GM19324 (cell line): ENCODE data around the gene HLA-DPA1.
A peak's percentile ranks its signal among the peaks of the same experiment; 100 is the strongest.
"Not testable (repeated sequence)": the region's sequence is repeated elsewhere in the genome, so short reads cannot be mapped to it uniquely, and the experiment has no call there.

Source experiments
- ATAC-seq: cut with Tn5 transposase; IDR thresholded peaks from one replicate; pipeline ENCODE4 v1.9.1; 2021; ENCODE audit warnings: mild to moderate bottlenecking, moderate library complexity; ENCODE audit not compliant: unreplicated experiment, low FRiP score

Gene HLA-DPA1

DNA sequence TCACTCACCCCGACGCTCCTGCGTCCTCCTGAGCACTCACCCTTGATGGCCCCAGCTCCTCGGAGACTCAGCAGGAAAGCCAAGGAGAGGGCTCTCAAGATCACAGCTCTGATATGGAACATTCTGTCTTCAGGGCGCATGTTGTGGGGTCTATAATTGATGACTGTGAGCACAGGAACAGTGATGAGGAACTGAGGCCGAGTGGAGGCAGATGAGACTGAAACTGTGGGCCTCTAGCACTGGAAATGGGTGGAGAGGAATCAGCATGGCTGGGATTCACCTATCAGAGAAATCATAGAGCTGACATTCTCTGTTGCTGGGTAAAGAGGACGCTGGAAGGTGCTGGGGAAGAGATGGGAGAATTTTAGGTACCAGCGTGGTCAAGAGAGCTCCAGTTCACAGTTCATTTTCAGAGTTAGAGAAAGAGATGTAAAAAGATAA, at the start of gene HLA-DPA1:
TSS of gene HLA-DPA1 (minus strand) at position 219 of the 441 bp plus-strand sequence.
- ATAC-seq = peak; percentile 56

DNA sequence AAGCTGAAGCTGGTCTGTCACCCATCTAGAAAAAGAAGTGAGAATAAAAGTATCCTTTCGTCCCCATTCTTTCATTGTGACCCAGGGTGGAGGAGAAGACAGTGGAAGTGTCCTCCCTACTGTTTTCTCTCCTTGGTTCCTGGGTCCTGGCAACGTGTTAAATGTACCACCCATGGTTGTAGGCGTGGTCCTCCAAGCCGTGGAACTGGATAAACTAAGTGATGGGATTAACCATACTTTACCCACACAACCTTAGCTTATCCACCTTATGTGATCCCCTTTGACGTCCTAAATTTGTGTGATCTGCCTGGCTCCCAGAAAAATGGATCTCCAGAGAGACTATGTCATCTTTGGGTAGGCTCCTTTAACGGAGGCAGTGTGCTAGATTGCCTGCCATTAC, 49.7 kb upstream of the HLA-DPA1 start:
- ATAC-seq = no peak

DNA sequence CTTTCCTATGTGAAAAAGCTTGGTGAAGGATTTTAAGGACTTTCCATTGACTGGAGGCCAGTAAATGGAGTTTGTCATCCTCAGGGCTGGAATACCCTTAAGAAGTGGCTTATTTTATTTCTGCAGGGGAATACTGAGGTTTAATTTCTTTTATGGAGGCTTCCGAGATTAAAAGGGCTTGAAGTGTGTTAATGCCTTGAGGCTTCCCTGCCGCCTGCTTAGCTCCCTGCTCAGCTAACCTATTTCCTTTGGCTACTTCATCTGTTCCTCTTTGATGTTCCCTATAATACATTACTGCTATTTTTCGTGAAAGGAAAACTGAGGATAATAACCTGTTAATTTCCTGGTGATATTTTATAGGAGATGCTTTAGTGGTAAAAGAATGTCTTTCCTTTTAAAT, 46.6 kb upstream of the HLA-DPA1 start:
- ATAC-seq = no peak

DNA sequence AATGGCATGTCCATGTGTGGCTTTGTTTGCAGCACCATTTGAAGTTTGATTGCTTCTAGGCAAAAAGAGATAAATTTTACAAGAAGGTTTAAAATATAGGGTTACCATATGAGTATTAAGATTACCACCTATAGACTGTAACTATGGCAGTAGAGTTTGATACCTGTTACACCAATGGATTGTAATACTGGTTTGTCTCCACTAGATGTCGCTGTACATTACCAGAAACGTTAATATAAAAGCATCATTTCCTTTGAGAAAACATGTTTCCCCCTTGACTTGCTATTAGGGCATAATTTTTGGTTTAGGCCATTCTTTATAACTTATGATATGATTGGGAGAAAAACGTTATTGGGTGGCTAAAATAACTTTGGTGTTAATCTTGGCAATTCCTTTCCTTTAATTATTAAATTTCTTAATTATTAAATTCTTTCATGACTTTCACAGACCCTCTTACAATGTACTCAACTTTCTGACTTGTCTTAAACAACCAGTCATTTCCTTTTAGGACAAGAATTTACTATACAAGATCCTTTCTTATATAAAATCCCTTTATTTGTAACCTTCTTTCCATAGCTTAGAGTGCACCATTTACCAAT, 45.2 kb upstream of the HLA-DPA1 start:
- ATAC-seq = no peak

DNA sequence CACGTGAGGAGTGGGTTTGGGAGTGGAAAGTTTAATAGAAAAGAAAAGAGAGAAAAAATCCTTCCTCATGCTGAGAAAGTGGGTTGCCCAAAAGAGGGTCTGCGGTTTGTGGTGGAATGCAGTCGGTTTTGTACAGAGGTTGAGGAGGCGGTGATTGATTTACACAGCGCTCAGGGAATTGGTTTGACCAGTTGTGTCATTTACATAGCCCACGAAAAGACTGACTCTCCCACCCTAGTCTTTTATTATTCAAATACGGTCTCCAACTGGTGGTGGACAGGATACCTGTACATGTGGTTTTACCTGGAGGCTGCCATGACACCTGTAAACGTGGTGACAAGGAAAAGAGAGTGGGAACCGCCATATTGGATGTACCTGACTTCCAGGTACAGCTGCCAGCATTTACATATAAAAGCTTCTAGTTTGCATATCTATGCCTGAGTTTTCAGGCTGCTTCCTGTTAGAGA, 44.4 kb upstream of the HLA-DPA1 start:
- no peak for ATAC-seq

DNA sequence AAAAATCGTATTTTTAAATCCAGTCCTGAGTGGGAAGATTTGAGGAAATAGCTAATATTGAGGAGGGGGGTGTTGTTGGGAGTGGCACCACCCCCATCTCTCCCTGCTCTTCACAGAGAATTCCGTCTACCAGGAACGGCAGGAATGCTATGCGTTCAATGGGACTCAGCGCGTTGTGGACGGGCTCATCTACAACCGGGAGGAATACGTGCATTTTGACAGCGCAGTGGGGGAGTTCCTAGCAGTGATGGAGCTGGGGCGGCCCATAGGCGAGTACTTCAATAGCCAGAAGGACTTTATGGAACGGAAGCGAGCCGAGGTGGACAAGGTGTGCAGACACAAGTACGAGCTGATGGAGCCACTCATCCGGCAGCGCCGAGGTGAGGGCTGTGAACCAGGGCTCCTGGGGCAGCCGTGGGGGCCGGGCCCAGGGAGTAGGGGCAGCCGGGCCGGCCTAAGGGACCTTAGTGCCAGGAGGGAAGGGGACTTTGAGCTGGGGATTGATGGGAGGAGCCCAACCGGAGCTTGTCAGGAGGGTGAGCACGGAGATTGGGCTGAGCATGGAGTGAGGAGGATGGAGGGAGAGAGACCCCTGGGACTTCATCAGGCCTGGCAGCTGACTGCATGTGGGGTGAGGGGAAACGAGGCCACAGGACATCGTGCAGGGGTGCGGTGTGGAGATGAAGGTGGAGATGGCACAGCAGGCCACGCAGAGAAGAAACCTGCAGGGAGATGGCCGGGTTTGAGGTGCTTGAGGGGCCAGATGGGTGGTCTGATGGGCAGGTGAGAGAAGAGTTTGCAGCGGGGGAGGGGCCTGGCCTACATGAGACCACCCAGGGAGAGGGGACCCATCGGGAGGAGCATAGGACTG, 43.6 kb upstream of the HLA-DPA1 start:
- ATAC-seq = no peak

DNA sequence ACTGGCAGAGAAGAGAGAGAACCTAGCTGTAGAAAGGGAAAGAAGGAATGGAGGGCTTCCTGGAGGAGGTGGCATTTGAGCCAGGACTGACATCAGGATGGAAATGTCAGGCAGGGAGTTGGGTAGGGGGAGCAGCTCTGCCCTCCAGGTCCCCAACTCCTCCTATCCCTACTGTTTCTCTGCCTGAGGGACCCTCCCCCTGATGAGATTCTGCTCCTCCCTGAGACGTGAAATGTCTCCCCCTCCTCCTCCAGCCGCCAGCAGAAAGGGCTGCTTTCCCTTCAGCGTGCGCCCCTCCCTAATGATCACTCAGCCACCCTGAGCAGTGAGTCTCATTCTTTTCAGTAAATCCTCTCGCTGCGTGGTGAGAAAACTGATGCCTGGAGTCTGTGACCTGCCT, 43.0 kb upstream of the HLA-DPA1 start:
- ATAC-seq = no peak

DNA sequence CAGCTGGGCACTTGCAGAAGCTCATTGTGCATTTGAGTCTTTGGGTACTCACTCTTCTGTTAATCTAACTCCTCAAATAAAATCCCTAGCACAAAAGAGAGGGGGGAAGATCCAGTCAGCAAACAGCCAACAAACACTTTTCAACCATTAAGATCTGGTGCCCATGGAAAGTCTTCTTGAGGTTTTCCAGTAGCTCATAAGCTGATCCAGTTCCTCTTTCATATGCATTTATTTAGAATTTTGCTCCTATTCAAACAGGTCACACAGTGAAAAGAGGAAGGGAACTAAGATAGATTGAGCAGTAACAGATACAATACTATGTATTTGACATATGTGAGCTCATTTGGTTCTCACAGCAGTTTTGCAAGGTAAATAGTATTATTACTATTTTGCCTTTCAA, 41.0 kb upstream of the HLA-DPA1 start:
- ATAC-seq = no peak

DNA sequence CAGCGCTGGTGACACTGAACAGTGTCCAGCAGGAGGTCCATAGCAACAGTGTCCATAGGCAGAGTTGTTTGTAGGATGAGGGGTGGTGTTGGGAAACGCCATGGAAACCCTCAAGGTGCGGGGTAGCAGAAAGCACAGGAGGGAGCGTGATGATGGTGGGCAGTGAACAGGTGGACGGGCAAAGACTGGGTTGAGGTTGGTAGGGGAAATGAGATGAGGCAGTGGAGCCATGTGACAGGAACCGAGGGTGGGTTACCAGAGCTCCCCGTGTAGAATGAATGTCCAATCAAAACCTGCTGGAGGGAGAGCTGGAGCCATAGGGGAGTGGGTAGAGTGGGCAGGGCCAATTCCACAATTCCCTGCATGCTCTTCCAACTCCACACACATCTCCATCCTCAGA, 40.3 kb upstream of the HLA-DPA1 start:
- ATAC-seq = no peak

DNA sequence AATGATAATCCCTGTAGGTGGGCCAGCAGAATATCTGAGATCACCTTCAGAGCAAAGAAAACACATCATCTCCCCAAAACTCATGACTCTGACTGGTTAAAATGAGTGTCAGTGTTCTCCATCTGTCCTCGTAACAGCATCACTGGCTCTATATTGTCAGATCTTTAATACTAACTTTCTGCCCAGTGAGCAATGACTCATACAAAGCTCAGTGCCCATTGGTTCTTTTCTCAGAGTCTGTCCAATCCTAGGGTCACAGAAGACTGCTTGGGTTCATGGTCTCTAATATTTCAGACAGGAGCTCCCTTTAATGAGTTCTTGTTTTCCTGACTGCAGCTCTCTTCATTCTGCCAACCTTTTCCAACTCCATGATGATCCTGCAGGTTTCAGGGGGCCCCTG, 38.7 kb upstream of the HLA-DPA1 start:
- peak; percentile 59 for ATAC-seq

DNA sequence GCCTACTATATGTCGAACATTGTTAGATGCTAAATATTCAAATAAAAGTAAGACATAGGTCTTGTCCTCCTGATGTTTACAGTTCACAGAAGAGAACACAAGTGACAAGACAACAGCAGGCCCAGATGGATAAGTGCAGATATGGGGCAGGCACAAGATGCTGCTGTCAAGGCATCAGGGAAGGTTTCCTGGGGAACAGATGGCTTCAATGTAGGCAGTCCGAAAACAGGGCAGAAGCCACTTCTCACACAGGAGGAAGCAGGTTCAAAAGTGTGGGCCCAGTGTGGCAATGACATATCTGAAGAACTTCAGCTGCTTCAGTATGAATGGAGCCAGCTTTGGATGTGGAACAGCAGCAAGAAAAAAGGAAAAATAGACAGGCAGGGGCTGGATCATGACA, 34.9 kb upstream of the HLA-DPA1 start:
- no peak for ATAC-seq

DNA sequence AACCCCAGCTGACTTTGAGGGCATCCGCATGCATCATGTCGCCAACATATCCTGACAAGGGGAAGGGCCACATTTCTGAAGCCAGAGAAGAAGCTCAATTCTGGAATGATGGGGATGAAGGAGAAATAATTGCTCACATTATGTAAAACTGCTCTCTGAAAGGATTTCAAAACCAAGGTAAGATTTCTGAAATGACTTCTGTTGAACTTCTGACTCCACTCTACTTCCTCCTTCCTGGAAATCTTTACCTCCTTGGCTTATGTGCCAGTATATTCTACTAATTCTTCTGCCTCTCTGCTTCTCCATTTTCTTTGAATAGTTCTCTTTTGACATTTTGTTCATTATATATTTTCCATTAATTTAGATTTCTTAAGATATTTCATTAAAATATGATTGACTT, 34.2 kb upstream of the HLA-DPA1 start:
- ATAC-seq = no peak

DNA sequence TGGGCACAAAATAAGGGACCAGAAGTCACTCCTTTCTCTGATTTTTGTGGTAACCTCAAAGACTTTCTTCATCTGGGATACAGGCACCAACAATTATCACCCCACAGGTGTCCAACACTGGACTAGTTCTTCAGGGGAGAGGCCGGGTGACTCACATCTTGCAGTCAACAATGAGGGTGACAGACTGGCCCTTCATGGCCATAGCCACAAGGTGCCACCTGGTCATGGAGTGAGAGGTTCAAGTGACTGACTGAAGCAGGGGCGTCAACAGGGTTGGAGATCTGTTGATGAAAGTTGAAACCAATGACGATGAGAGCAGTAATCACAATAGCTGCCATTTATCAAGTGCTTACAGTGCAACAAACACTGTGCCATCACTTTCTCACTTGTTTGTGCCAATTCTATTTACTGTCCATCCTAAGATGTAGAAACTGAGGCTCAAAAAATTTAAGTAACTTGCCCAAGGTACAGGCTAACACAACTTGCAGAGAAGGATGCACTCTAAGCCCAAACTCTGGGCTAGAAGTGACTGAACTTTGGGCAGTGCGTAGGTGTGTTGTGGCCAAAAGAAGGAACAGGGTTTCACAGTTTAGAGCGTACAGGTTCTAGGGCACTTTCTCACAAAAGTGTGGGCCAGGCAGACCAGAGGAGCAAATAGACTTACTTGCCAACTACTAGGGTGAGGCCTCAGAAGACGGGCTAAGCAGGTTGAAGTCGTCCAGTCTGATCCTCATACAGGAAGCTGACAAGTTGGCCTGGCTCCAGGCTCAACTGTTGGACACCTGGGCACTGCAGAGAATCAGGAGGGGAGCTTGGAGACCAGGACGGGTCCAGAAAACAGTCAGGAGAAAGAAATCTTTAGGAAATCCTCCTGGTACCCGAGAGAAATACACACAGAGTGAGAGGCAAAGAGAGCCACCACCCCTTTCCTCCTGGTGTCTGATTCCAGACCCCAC, 32.7 kb upstream of the HLA-DPA1 start:
- ATAC-seq = no peak

DNA sequence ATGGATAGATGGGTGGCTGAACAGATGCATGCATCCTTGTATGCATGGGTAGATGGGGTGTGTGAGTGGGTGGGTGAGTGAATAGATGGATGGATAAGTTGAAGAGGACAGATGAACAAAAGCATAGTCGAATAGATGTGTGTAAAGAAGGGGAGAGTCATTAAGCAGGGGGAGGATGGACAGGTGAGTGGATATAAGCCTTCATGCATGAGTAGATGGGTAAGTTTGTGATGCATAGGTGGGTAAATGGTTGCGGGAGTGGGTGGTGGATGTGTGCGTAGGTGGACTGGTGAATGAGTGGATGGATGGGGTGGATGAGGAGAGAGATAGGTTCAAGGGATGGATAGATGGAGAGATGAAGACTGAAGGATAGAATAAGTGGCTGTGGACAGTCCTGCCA, 31.9 kb upstream of the HLA-DPA1 start:
- no peak for ATAC-seq

DNA sequence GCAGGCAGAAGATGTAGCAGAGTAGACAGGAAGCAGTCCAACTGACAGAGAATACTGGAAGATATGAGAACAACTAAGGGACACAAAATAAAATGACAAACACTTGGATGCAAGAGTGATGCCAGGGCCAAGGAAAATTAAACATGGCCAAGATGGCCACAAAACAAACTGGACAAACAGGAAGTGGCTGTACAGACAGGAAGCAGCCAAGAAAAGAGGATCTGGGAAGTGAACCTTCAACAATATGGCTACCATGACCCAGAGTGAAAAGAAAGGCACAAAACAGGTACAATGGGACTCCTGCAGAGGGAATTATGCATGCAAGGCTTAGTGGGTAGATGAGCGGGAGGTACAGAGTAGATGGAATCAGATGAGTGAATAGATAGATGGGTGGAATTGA, 31.4 kb upstream of the HLA-DPA1 start:
- ATAC-seq = no peak

DNA sequence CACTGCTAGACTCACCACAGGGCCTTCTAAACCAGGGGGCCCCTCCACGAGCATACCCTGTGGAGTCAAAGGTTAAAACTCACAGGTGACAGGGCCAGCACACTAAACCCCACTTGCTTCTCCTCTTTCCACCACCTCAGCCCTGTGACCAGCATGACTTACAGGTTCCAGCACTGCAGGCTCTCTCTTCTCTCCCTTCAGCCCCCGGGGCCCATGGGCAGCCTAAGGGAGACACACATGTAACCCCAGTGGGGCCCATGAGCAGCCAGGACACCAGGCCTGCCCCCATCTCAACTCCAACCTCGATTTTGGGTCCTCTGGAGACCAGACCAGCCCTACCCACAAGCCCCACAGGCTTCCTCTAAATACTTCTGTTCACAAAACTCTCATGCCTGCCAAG, 30.3 kb upstream of the HLA-DPA1 start:
- no peak for ATAC-seq

DNA sequence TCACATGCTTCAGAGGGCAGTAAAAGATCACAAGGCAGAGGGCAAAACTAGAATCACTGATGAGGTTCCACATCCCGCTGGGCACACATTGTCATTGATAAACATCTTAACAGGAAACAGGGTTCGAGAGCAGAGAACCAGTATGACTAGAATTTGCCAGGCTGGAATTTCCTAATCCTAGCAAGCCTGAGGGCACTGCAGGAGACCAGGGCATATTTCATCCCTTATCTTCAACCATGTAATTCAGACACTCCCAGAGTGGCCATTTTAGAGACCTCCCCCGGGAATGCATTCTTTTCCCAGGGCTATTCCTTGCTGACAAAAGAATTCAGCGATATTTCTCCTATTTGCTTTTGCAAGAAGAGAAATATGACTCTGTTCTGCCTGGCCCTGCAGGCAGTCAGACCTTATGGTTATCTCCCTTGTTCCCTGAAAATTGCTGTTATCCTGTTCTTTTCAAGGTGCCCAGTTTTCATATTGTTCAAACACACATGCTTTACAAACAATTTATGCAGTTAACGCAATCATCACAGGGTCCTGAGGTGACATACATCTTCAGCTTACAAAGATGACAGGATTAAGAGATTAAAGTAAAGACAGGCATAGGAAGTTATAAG, 27.8 kb upstream of the HLA-DPA1 start:
- ATAC-seq = not testable (repeated sequence)

DNA sequence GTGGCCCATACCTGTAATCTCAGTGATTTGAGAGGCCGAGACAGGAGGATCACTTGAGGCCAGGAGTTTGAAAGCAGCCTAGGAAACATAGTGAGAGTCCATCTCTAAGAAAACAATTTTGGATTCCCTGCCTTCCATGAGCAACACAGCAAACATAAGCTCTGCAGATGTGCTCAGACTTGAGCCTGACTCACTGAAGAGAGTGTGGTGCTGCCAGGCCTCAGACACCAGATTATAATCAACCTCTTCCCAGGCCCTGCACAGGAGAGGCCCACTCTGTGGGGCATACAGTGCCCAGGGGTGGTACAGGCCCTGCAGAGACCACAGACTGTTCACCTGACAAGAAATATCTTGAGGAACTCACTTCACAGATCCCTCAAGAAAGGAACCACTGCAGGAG, 22.2 kb upstream of the HLA-DPA1 start:
- no peak for ATAC-seq

DNA sequence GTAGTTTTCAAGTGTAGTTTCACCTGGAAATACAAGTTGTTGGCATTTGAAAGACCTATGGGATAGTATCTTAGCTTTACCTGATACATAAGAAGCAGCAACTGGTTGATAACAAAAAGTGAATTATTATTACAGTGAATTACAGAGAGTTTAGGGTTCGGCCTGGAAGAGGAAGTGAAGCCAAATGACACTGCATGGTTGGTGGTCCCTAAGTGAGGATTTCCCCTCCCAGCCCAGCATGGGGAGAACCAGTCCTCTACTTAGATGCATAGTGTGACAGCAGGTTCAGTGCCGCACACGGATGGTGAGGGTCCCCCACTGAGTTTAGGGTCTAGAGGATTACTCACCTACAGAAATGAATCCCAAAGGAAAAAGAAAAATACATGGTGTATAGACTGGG, 20.4 kb upstream of the HLA-DPA1 start:
- no peak for ATAC-seq

DNA sequence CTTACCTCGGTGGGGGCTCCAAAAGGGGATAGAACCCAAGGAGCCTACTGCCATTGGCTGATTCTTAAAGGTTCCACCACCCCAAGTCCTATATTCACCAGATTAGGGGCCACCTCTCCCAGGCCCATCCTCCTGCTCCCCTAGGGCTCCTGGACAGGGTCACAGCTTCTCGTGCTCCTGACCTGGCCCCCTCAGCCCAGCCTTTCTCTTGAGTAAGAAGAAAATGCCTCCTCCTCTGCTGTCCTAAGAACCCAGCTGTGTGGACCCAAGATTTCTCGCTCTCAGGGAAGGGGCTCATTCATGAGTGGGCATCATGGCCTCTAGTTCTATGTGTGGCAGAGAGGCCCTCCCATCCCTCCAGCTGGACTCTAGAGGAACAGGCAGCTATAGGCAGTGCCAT, 18.9 kb upstream of the HLA-DPA1 start:
- no peak for ATAC-seq
